ENCODE results near the gene PLAA.
"Not testable (repeated sequence)": the region's sequence is repeated elsewhere in the genome, so short reads cannot be mapped to it uniquely, and the experiment has no call there.

- TF ChIP-seq, protein P1, sequence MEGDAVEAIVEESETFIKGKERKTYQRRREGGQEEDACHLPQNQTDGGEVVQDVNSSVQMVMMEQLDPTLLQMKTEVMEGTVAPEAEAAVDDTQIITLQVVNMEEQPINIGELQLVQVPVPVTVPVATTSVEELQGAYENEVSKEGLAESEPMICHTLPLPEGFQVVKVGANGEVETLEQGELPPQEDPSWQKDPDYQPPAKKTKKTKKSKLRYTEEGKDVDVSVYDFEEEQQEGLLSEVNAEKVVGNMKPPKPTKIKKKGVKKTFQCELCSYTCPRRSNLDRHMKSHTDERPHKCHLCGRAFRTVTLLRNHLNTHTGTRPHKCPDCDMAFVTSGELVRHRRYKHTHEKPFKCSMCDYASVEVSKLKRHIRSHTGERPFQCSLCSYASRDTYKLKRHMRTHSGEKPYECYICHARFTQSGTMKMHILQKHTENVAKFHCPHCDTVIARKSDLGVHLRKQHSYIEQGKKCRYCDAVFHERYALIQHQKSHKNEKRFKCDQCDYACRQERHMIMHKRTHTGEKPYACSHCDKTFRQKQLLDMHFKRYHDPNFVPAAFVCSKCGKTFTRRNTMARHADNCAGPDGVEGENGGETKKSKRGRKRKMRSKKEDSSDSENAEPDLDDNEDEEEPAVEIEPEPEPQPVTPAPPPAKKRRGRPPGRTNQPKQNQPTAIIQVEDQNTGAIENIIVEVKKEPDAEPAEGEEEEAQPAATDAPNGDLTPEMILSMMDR (IDR thresholded peaks at IDR 0.05), result not testable (repeated sequence)
- TF ChIP-seq POLR2A (IDR thresholded peaks at IDR 0.05), result not testable (repeated sequence)
Observed at GRCh38 chr9:26875155-26875554, 71.9 kb downstream of the PLAA start.
